ENCODE results near the gene PLCB1. TPM values are rescaled to one million over a fixed set of nuclear protein-coding genes. Genes with fewer than 3 reads are reported as not detected.
A peak's percentile ranks its signal among the peaks of the same experiment; 100 is the strongest.

The PLCB1 gene
- polyA plus RNA-seq, 12 donors = 7.4 to 17.8 (median 10.6) TPM; not detected in 1

DNA sequence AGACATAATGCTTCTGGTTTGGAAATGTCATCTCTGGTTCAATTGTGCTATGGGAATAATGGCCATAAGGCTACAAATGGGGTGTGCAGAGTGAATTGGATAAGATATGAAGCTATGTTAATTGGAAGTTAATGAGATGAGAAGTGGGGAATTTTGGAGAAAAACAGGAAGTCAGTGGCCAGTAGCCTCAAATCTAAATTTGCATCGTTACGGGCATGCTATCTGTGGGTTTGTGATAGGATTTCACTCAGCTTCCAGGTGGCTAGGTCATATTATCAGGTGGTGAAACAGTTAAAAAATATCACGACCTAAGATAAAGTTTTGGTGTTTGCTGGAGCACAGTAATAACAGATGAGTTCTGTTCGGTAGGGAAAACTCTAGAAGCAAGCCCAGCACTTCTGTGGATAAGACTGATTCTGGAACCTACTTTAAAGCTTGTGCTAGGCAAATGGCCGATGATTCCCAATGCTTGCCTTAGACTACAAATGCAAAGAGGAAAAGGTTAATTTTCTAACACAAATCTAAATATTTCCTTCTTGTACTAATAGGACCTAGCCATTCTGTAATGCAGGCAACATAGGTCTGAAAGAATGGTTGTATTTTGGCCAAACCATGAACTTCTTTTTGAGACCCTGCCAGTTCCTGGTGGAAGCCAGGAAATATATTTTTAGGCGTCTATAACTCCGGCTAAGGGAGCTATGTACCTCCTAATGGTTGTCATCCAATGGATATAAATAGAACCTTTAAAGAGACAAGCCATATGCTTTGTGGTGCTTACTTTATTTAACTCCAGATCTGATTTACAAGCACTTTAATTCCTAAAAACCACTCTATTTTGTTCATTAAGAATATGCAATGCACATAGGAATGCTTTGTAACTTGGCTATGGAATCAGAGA, 111.0 kb downstream of the PLCB1 start:
- DNase-seq = peak; percentile 49

GRCh38 chr20:8244637-8245036, 112.6 kb downstream of the PLCB1 start:
- peak; percentile 86 for DNase-seq

- DNase-seq = no peak
Observed at GRCh38 chr20:8246153-8246552, 114.1 kb downstream of the PLCB1 start.

GRCh38 chr20:8246716-8247115, 114.7 kb downstream of the PLCB1 start:
- no peak for DNase-seq

DNA sequence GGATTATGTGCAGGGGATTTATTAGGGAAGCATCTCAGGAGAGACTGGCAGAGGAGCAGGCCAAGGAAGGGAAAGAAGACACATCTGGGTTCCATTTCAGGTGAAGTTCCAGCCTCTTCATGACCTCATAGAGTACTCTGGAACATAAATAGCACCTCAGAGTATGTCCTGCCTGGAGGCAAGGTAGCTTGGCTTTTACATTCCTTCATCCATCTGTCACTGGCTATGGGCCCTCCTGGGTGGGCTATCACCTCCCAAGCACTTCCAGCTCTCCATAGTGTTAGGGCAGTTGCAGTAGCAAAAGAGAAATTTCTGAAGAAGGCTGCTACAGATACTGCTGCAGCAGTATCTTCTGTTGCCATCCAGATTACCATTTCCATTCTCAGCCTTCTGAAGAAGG, 116.0 kb downstream of the PLCB1 start:
- no peak for DNase-seq

GRCh38 chr20:8249634-8250033, 117.6 kb downstream of the PLCB1 start:
- DNase-seq = no peak

DNA sequence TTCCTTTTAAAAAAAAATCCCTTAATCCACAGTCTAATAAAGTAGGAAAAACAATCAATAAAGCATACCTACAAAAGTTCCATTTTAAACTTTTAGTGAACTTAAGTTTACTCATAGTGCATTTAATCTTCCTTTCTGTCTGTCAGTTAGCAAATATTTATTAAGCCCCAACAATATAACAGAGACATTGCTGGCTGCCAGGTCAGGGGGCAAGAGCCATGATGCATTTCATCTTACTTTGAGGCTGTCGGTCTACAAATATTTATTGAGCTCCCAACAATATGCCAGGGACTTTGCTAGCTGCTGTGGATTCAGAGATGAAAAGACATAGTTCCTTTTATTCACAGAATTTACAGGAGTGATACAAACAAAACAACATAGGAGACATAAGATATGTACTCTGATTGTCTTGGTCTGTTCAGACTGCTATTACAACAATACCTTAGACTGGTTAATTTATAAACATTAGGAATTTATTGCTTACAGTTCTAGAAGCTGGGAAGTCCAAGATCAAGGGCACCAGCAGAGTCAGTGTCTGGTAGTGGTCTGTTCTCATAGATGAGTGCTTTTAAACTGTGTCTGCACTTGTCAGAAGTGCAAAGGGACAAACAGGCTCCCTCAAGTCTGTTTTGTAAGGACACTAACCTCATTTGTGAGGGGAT, 118.6 kb downstream of the PLCB1 start:
- DNase-seq = no peak

- DNase-seq = no peak
Observed at GRCh38 chr20:8251201-8251575, 119.1 kb downstream of the PLCB1 start.

DNA sequence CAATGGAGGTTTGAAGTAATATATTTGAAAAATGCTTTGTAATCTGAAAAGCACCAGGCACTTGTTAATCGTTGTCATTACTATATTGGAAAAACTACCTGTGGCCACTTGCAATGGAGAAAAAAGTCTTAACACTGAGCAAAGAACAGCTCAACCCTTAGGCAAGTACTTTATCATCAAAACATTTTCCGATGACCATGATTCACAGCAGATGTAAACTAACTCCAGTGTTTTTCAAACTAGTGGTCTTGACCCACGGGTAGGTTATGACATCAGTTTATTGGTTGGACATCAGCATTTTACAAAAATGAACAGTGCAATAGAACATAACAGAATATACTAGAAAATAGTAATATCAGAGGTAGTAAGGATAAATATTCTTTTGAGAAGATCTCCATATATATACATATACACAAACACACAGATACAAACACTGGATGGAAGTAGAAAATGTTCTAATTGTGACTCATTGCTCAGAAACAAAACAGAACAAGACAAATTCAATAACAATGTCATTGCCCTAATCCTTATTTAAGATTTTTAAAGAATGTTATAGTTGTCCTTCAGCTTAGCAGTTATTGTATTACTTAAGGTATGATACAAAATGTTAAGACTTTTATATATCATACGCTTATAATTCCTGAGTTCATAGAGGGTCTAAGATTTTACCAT, 123.0 kb downstream of the PLCB1 start:
- DNase-seq = no peak

DNA sequence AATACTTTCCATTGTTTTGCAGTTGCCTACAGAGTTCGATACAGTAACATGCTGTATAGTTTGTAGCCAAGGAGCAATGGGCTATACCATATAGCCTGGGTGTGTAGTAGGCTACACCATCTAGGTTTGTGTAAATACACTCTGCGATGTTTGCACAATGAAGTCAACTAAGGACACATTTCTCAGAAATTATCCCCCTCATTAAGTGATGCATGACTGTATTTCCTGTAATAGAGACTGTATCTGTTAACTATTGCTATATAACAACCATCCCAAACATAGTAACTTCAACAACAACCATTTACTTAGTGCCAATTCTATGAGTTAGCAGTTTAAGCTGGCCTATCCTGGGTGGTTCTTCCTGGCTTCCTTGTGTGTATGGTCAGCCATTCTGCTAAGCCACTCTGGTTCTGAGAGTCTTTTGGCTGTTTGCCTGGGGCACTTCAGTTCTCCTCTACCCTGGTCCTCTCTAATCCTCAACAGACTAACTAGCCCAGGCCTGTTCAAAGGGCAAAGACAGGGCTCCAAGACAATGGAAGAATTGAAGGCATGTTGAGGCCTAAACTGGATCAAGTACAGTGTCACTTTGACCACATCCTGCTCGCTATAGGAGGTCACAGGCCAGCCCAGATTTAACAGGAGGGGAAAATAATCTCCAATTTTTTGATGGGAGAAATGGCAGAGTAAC, 124.0 kb downstream of the PLCB1 start:
- no peak for DNase-seq

- no peak for DNase-seq
Observed at GRCh38 chr20:8260837-8261251, 128.8 kb downstream of the PLCB1 start.

DNA sequence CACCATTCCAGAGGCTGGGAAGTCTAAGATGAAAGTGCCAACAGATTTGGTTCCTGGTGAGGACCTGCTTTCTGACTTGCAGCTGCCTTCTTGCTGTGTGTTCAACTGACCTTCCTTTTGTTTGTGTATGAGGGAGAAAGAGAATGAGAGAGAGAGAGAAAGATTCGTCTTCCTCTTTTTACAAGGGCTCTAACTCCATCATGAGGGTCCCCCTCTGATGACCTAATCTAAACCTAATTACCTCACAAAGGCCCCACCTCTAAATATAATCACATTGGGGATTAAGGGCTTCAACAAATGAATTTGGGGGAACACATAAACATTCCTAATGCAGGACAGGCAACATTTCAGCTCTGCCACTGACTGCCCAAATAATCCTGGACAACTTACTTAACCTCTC, 130.7 kb downstream of the PLCB1 start:
- DNase-seq = no peak

- DNase-seq = no peak
Observed at GRCh38 chr20:8265588-8265987, 133.5 kb downstream of the PLCB1 start.

DNA sequence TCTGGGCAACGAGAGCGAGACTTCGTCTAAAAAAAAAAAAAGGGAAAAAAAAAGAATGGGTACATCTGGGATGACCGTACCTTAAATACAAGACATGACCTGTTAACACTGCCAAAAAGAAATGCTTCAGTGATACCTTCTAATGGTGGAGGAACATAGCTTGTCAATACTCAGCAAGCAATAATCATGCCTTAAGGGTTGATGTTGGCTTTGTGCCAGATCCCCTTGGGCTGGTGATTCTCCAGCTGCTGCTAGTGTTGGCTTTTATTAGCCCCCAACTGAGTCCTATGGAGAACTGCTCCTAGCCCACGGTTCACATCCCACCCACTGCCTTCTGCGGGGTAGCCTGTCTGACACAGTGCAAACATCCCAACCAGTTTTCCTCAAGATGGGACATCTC, 134.9 kb downstream of the PLCB1 start:
- DNase-seq = no peak

DNA sequence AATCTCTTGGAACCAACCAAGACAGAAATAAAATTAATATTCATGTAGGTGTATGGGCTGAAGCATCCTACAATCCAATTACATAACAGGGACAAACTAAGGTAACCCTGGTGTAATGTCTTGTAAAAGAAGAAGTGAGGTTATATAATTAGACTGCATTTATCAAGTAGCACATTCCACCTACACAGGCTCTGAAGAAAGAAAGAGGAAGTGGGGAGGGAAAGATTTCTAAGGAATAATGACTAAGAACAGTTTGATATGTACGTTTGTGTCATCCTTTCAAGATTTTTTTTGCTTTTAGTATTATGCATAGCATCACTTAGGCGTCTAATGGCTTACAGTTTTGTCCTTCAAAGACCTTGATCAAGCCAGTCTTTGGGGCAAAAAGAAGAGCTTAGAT, 139.7 kb downstream of the PLCB1 start:
- DNase-seq = no peak

DNA sequence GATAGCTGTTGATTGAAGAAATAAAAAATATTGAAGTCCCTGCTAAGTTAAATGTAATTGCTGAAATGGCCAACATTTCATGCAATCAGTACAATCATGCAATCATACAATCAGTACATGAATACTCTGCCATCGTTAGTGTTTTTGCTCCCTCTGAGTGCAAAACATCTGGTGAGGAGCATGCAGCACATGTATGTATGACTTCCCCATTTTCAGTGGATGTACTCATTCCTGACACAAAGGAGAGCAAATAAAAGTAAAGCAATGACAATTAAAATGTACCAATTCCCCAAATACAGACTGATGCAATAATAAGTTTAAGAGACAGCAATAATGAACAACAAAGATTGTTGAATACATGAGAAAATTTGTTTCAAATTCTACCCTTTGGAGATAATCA, 140.7 kb downstream of the PLCB1 start:
- DNase-seq = no peak

GRCh38 chr20:8284902-8285301, 152.8 kb downstream of the PLCB1 start:
- DNase-seq = no peak

DNA sequence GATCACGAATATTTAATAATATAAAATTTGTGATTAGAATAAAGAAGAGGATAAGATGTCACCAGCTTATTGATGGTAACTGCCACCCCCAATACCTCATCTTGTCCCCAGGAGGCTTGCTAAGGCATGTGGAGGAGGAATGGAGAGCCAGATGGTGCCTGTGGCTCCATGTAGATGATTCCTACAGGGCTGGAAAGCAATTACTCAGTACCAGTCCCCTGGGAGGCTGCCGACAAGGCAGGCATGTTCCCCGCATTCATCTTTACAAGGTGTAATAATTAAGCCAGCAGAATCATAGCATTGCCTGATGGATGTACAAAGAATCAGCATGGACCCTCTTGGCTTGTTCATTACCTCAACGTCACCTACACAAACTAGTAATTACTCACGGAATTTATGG, 155.3 kb downstream of the PLCB1 start:
- no peak for DNase-seq

- DNase-seq = no peak
Observed at GRCh38 chr20:8291200-8291599, 159.1 kb downstream of the PLCB1 start.

DNA sequence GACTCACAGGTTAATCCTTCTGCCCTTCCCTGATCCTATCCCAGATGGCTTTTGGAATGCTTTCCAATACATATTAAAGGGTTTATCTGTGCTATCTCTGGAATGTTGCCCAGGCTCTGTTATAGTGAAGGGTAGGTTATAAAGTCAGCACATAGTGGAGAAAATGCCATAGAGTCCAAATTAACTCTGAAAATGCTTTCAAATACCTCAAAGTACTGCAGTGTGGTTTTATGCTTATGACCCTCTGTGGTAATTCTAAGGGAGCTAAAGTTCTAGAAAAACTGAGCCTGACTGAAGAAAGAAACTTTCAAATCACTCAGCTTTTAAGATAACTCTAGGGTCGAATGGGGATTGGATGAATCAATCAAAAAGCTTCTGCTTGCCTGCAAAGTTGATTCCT, 159.8 kb downstream of the PLCB1 start:
- DNase-seq = no peak

DNA sequence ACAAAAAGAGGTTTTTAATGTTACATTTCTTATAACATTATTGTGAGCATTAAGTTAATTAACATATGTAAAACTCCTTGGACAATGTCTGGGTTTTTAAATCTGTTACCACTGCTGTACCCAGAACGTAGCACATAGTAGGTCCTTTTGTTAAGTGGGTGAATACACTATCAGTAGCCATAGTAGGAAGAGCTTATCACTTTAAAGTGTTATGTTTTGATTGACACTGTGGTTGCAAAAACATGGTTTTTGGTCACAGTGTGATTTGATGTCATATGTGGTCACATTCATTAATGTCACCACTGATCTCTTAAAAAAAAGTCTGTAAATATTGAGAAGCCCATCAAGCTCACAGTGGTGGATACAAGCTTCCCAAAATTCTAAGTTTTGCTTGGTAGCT, 160.7 kb downstream of the PLCB1 start:
- DNase-seq = no peak

GRCh38 chr20:8293750-8294149, 161.7 kb downstream of the PLCB1 start:
- DNase-seq = no peak

Data from muscle of arm (tissue), 12 donors.